ENCODE measurements around the gene ERG.

DNA sequence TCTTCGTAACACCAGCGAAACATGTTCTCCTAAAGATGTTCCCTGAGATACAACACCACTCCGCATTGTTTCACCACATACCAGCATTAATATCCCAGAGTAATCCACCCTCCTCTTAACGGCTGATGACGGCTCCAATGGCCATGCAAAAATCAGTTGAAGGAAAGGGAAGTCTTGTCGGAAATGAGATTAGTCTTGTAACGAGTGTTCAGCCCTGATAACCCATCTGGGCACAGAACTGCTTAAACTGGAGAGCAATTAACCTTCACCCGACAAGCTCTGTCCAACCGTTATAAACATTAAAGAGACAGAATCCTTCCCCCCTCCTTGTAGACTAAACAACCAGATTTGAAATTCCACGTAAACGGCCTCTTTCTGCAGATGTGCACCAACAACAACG lies 21.9 kb downstream of the ERG start:
- TF ChIP-seq RAD21 (conservative IDR thresholded peaks at IDR 0.05) (no peak), POLR2AphosphoS5 (IDR thresholded peaks at IDR 0.05) (no peak), SMC3 (conservative IDR thresholded peaks at IDR 0.05; ENCODE audit: poor library complexity) (no peak), TAF1 (IDR thresholded peaks at IDR 0.05; ENCODE audit: low read depth) (no peak)
- TF ChIP-seq, protein P1, sequence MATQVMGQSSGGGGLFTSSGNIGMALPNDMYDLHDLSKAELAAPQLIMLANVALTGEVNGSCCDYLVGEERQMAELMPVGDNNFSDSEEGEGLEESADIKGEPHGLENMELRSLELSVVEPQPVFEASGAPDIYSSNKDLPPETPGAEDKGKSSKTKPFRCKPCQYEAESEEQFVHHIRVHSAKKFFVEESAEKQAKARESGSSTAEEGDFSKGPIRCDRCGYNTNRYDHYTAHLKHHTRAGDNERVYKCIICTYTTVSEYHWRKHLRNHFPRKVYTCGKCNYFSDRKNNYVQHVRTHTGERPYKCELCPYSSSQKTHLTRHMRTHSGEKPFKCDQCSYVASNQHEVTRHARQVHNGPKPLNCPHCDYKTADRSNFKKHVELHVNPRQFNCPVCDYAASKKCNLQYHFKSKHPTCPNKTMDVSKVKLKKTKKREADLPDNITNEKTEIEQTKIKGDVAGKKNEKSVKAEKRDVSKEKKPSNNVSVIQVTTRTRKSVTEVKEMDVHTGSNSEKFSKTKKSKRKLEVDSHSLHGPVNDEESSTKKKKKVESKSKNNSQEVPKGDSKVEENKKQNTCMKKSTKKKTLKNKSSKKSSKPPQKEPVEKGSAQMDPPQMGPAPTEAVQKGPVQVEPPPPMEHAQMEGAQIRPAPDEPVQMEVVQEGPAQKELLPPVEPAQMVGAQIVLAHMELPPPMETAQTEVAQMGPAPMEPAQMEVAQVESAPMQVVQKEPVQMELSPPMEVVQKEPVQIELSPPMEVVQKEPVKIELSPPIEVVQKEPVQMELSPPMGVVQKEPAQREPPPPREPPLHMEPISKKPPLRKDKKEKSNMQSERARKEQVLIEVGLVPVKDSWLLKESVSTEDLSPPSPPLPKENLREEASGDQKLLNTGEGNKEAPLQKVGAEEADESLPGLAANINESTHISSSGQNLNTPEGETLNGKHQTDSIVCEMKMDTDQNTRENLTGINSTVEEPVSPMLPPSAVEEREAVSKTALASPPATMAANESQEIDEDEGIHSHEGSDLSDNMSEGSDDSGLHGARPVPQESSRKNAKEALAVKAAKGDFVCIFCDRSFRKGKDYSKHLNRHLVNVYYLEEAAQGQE (IDR thresholded peaks at IDR 0.05; ENCODE audit: borderline replicate concordance): no peak
- TF ChIP-seq, protein P2, sequence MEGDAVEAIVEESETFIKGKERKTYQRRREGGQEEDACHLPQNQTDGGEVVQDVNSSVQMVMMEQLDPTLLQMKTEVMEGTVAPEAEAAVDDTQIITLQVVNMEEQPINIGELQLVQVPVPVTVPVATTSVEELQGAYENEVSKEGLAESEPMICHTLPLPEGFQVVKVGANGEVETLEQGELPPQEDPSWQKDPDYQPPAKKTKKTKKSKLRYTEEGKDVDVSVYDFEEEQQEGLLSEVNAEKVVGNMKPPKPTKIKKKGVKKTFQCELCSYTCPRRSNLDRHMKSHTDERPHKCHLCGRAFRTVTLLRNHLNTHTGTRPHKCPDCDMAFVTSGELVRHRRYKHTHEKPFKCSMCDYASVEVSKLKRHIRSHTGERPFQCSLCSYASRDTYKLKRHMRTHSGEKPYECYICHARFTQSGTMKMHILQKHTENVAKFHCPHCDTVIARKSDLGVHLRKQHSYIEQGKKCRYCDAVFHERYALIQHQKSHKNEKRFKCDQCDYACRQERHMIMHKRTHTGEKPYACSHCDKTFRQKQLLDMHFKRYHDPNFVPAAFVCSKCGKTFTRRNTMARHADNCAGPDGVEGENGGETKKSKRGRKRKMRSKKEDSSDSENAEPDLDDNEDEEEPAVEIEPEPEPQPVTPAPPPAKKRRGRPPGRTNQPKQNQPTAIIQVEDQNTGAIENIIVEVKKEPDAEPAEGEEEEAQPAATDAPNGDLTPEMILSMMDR (IDR thresholded peaks at IDR 0.05; ENCODE audit: poor library complexity, severe bottlenecking): no peak
